HepG2 (cell line): Measurements from ENCODE around the gene SAMD10. TPM values are rescaled to one million over a fixed set of nuclear protein-coding genes. Genes with fewer than 3 reads are reported as not detected.
A peak's percentile ranks its signal among the peaks of the same experiment; 100 is the strongest.

ENCODE experiments used
- ELF1 ChIP-seq: sonication (generic); formaldehyde crosslinking; IDR thresholded peaks from 2 replicates; pipeline ENCODE4 v1.4.0; 2020; ENCODE audit warnings: missing genetic modification reagents
- KMT2B ChIP-seq: IDR thresholded peaks from 2 replicates; pipeline ENCODE4 v1.6.1; 2016; ENCODE audit warnings: missing genetic modification reagents, missing compliant biosample characterization
- MIER3 ChIP-seq: IDR thresholded peaks from 2 replicates; pipeline ENCODE4 v1.6.1; 2016; ENCODE audit warnings: missing compliant biosample characterization, borderline replicate concordance
- POLR2G ChIP-seq: fragments of 200-400 bp; formaldehyde crosslinking; IDR thresholded peaks from 2 replicates; pipeline ENCODE4 v1.6.1; 2018; ENCODE audit warnings: mild to moderate bottlenecking, low read depth, low read length, moderate library complexity
- RXRA ChIP-seq: sonication (generic); formaldehyde crosslinking; IDR thresholded peaks from 2 replicates; pipeline ENCODE4 v1.5.1; 2020; ENCODE audit warnings: missing genetic modification reagents
- ZBTB8A ChIP-seq: sonication (generic); formaldehyde crosslinking; IDR thresholded peaks from 2 replicates; pipeline ENCODE4 v1.4.0; 2020; ENCODE audit warnings: mild to moderate bottlenecking, low read depth, missing genetic modification reagents, borderline replicate concordance
- ZNF160 ChIP-seq: sonication (generic); formaldehyde crosslinking; IDR thresholded peaks from 2 replicates; pipeline ENCODE4 v1.8.0; 2022; ENCODE audit warnings: mild to moderate bottlenecking, inconsistent platforms, missing genetic modification reagents
- ZNF747 ChIP-seq: sonication (generic); formaldehyde crosslinking; IDR thresholded peaks from 2 replicates; pipeline ENCODE4 v1.8.1; 2023; ENCODE audit warnings: missing genetic modification reagents, mild to moderate bottlenecking, borderline replicate concordance
- polyA plus RNA-seq, 8 experiments: library from polyadenylated mRNA; depleted of rRNA in 3 of 8; stranded (reverse) in 7 of 8; unstranded in 1 of 8; fragments of >200 nt; fragmentation: Illumina TruSeq in 4 of 8; extraction: Trizol in 4 of 8; gene quantifications; 2 replicates each; pipeline versions ENCODE4 v1.2.1 to v1.2.3, GENCODE V29; 2011 to 2016; ENCODE audit warnings: low read depth in 4 of 8, missing spikeins in 1 of 8, mixed read lengths in 1 of 8; ENCODE audit not compliant: insufficient read depth in 1 of 8
- total RNA-seq, 5 experiments: library from RNA; depleted of rRNA; stranded (reverse); fragments of >200 nt; fragmentation: Illumina TruSeq; extraction: Trizol; gene quantifications; 2 replicates each; pipeline ENCODE4 v1.2.3, GENCODE V29; 2016; ENCODE audit warnings: low read depth in 1 of 5
- TF ChIP-seq, protein P1 (sequence below): sonication (generic); formaldehyde crosslinking; IDR thresholded peaks from 2 replicates; pipeline ENCODE4 v1.4.0; 2020; ENCODE audit warnings: missing genetic modification reagents, borderline replicate concordance
- TF ChIP-seq, protein P2 (sequence below): IDR thresholded peaks from 2 replicates; pipeline ENCODE4 v1.6.1; 2016
- TF ChIP-seq, protein P3 (sequence below): sonication (generic); formaldehyde crosslinking; IDR thresholded peaks from 2 replicates; pipeline ENCODE4 v1.4.0; 2020; ENCODE audit warnings: missing genetic modification reagents, borderline replicate concordance
- TF ChIP-seq, protein P4 (sequence below): sonication (generic); formaldehyde crosslinking; IDR thresholded peaks from 2 replicates; pipeline ENCODE4 v1.5.0; 2020; ENCODE audit warnings: missing genetic modification reagents
- TF ChIP-seq, protein P5 (sequence below): sonication (generic); formaldehyde crosslinking; IDR thresholded peaks from 2 replicates; pipeline ENCODE4 v1.5.0; 2020; ENCODE audit warnings: mild to moderate bottlenecking, missing genetic modification reagents
- TF ChIP-seq, protein P6 (sequence below): sonication (generic); formaldehyde crosslinking; IDR thresholded peaks from 2 replicates; pipeline ENCODE4 v1.8.0; 2022; ENCODE audit warnings: missing genetic modification reagents, mild to moderate bottlenecking, moderate library complexity, borderline replicate concordance

Gene SAMD10
- total and polyA plus RNA-seq, 2 of the 13 experiments (the other 11 are each of a cell fraction or from before 2014, with no cell fraction given) = 6.1 to 11.0 TPM

DNA sequence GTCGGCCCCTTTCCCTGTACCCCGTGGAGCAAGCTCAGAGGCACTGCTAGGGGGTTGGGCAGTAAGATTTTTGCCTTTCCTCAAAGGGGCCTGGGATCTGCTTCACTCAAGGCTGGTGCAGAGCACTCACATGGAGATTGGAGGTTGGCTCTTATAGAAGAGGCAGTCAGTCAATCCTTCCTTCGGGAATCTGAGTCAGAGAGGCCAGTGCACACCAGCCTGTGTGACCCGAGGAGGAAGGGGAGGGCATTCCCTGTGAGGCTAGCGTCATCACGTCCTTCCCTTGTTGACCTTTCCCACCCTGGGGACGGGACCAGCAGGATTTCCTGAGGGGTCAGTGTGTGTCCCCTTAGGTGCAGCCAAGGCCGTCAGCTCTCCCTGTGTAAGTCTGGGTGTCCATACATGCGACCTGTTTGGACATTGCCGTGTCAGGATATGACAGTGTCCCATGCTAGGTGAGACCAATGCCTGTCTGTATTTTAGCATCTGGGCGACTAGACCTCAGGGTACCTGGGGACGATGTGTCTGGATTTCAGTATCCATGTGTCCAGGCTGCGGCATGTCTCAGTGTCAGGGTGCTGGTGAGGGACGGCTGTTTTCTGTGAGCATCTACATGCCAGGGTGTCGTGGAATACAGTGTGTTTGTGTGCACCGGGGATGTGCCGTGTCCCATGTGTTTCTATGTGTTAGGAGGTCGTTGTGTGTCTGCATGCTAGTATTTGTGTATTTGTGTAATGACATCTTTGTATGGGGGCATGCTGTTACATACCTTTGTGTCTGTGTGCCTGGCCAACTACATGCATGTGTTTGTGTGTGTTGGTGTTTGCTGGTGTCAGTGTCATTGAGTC is 6.9 kb downstream of the SAMD10 start (continued):
- TF ChIP-seq ZNF160 (CRISPR knock-in tag) (no peak), ZBTB8A (CRISPR knock-in tag) (no peak), ZNF747 (CRISPR knock-in tag) (no peak), ELF1 (CRISPR knock-in tag) (no peak), MIER3 (no peak), POLR2G (peak; percentile 54), KMT2B (CRISPR knock-in tag) (no peak), RXRA (CRISPR knock-in tag) (peak; percentile 60)
- TF ChIP-seq, protein P1, sequence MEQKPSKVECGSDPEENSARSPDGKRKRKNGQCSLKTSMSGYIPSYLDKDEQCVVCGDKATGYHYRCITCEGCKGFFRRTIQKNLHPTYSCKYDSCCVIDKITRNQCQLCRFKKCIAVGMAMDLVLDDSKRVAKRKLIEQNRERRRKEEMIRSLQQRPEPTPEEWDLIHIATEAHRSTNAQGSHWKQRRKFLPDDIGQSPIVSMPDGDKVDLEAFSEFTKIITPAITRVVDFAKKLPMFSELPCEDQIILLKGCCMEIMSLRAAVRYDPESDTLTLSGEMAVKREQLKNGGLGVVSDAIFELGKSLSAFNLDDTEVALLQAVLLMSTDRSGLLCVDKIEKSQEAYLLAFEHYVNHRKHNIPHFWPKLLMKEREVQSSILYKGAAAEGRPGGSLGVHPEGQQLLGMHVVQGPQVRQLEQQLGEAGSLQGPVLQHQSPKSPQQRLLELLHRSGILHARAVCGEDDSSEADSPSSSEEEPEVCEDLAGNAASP = no peak
- TF ChIP-seq, protein P2, sequence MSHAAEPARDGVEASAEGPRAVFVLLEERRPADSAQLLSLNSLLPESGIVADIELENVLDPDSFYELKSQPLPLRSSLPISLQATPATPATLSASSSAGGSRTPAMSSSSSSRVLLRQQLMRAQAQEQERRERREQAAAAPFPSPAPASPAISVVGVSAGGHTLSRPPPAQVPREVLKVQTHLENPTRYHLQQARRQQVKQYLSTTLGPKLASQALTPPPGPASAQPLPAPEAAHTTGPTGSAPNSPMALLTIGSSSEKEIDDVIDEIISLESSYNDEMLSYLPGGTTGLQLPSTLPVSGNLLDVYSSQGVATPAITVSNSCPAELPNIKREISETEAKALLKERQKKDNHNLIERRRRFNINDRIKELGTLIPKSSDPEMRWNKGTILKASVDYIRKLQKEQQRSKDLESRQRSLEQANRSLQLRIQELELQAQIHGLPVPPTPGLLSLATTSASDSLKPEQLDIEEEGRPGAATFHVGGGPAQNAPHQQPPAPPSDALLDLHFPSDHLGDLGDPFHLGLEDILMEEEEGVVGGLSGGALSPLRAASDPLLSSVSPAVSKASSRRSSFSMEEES (CRISPR knock-in tag) = no peak
- TF ChIP-seq, protein P3, sequence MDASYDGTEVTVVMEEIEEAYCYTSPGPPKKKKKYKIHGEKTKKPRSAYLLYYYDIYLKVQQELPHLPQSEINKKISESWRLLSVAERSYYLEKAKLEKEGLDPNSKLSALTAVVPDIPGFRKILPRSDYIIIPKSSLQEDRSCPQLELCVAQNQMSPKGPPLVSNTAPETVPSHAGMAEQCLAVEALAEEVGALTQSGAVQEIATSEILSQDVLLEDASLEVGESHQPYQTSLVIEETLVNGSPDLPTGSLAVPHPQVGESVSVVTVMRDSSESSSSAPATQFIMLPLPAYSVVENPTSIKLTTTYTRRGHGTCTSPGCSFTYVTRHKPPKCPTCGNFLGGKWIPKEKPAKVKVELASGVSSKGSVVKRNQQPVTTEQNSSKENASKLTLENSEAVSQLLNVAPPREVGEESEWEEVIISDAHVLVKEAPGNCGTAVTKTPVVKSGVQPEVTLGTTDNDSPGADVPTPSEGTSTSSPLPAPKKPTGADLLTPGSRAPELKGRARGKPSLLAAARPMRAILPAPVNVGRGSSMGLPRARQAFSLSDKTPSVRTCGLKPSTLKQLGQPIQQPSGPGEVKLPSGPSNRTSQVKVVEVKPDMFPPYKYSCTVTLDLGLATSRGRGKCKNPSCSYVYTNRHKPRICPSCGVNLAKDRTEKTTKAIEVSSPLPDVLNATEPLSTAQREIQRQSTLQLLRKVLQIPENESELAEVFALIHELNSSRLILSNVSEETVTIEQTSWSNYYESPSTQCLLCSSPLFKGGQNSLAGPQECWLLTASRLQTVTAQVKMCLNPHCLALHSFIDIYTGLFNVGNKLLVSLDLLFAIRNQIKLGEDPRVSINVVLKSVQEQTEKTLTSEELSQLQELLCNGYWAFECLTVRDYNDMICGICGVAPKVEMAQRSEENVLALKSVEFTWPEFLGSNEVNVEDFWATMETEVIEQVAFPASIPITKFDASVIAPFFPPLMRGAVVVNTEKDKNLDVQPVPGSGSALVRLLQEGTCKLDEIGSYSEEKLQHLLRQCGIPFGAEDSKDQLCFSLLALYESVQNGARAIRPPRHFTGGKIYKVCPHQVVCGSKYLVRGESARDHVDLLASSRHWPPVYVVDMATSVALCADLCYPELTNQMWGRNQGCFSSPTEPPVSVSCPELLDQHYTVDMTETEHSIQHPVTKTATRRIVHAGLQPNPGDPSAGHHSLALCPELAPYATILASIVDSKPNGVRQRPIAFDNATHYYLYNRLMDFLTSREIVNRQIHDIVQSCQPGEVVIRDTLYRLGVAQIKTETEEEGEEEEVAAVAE = no peak
- TF ChIP-seq, protein P4, sequence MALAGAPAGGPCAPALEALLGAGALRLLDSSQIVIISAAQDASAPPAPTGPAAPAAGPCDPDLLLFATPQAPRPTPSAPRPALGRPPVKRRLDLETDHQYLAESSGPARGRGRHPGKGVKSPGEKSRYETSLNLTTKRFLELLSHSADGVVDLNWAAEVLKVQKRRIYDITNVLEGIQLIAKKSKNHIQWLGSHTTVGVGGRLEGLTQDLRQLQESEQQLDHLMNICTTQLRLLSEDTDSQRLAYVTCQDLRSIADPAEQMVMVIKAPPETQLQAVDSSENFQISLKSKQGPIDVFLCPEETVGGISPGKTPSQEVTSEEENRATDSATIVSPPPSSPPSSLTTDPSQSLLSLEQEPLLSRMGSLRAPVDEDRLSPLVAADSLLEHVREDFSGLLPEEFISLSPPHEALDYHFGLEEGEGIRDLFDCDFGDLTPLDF = no peak
- TF ChIP-seq, protein P5, sequence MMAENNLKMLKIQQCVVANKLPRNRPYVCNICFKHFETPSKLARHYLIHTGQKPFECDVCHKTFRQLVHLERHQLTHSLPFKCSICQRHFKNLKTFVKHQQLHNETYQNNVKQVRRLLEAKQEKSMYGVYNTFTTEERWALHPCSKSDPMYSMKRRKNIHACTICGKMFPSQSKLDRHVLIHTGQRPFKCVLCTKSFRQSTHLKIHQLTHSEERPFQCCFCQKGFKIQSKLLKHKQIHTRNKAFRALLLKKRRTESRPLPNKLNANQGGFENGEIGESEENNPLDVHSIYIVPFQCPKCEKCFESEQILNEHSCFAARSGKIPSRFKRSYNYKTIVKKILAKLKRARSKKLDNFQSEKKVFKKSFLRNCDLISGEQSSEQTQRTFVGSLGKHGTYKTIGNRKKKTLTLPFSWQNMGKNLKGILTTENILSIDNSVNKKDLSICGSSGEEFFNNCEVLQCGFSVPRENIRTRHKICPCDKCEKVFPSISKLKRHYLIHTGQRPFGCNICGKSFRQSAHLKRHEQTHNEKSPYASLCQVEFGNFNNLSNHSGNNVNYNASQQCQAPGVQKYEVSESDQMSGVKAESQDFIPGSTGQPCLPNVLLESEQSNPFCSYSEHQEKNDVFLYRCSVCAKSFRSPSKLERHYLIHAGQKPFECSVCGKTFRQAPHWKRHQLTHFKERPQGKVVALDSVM (CRISPR knock-in tag) = no peak
- TF ChIP-seq, protein P6, sequence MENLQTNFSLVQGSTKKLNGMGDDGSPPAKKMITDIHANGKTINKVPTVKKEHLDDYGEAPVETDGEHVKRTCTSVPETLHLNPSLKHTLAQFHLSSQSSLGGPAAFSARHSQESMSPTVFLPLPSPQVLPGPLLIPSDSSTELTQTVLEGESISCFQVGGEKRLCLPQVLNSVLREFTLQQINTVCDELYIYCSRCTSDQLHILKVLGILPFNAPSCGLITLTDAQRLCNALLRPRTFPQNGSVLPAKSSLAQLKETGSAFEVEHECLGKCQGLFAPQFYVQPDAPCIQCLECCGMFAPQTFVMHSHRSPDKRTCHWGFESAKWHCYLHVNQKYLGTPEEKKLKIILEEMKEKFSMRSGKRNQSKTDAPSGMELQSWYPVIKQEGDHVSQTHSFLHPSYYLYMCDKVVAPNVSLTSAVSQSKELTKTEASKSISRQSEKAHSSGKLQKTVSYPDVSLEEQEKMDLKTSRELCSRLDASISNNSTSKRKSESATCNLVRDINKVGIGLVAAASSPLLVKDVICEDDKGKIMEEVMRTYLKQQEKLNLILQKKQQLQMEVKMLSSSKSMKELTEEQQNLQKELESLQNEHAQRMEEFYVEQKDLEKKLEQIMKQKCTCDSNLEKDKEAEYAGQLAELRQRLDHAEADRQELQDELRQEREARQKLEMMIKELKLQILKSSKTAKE (CRISPR knock-in tag) = no peak
